SK-N-SH treated with all-trans-retinoic acid at 6 μM for 48 hours (cell line): ENCODE measurements around the gene PSMC3IP.

Experiments
- ATAC-seq: fragments of 200-7000 bp; cut with Tn5 transposase; 3 replicates; pipeline ENCODE4 v1.9.1; 2020; ENCODE audit warnings: mild to moderate bottlenecking, moderate library complexity
- ARNTL ChIP-seq: fragments of 450-650 bp; formaldehyde crosslinking; IDR thresholded peaks from 2 replicates; pipeline ENCODE4 v1.5.0; 2020; ENCODE audit warnings: low read depth, mild to moderate bottlenecking, moderate library complexity, borderline replicate concordance
- BACH2 ChIP-seq: fragments of 250-450 bp; sonication (Bioruptor Pico); IDR thresholded peaks from 2 replicates; pipeline ENCODE4 v1.9.0; 2021; ENCODE audit warnings: mild to moderate bottlenecking, borderline replicate concordance
- CREB5 ChIP-seq: fragments of 250-450 bp; sonication (Bioruptor Pico); IDR thresholded peaks from 2 replicates; pipeline ENCODE4 v1.5.1; 2020; ENCODE audit warnings: low read depth, mild to moderate bottlenecking, moderate library complexity
- CSDC2 ChIP-seq: fragments of 250-450 bp; sonication (Bioruptor Pico); IDR thresholded peaks from 2 replicates; pipeline ENCODE4 v1.5.0; 2020; ENCODE audit warnings: mild to moderate bottlenecking, moderate library complexity
- CSRNP3 ChIP-seq: fragments of 250-450 bp; sonication (Bioruptor Pico); IDR thresholded peaks from 2 replicates; pipeline ENCODE4 v1.5.1; 2021; ENCODE audit warnings: mild to moderate bottlenecking, moderate library complexity
- ESRRG ChIP-seq: fragments of 250-450 bp; sonication (Bioruptor Pico); IDR thresholded peaks from 2 replicates; pipeline ENCODE4 v1.6.1; 2021; ENCODE audit warnings: mild to moderate bottlenecking
- GLIS3 ChIP-seq: fragments of 250-450 bp; sonication (Bioruptor Pico); IDR thresholded peaks from 2 replicates; pipeline ENCODE4 v1.5.0; 2020; ENCODE audit warnings: mild to moderate bottlenecking, moderate library complexity
- OSR1 ChIP-seq: fragments of 250-450 bp; sonication (Bioruptor Pico); IDR thresholded peaks from 2 replicates; pipeline ENCODE4 v1.8.0; 2022; ENCODE audit warnings: moderate library complexity, mild to moderate bottlenecking, inconsistent platforms
- PATZ1 ChIP-seq: fragments of 250-450 bp; sonication (Bioruptor Pico); IDR thresholded peaks from 2 replicates; pipeline ENCODE4 v1.8.0; 2020; ENCODE audit warnings: mild to moderate bottlenecking, moderate library complexity, borderline replicate concordance
- POU6F1 ChIP-seq: fragments of 250-450 bp; sonication (Bioruptor Pico); IDR thresholded peaks from 2 replicates; pipeline ENCODE4 v1.8.0; 2021; ENCODE audit warnings: low read depth, mild to moderate bottlenecking, moderate library complexity, borderline replicate concordance
- PPARA ChIP-seq: fragments of 250-450 bp; sonication (Bioruptor Pico); IDR thresholded peaks from 2 replicates; pipeline ENCODE4 v1.5.0; 2020; ENCODE audit warnings: mild to moderate bottlenecking, borderline replicate concordance
- RARB ChIP-seq: fragments of 250-450 bp; sonication (Bioruptor Pico); IDR thresholded peaks from 2 replicates; pipeline ENCODE4 v1.8.0; 2021; ENCODE audit warnings: mild to moderate bottlenecking, moderate library complexity
- SNAI2 ChIP-seq: fragments of 250-450 bp; sonication (Bioruptor Pico); IDR thresholded peaks from 2 replicates; pipeline ENCODE4 v1.5.0; 2020; ENCODE audit warnings: mild to moderate bottlenecking, moderate library complexity
- TCF4 ChIP-seq: fragments of 250-450 bp; sonication (Bioruptor Pico); IDR thresholded peaks from 2 replicates; pipeline ENCODE4 v1.8.0; 2021; ENCODE audit warnings: mild to moderate bottlenecking, moderate library complexity, borderline replicate concordance
- ZC3H10 ChIP-seq: fragments of 250-450 bp; sonication (Bioruptor Pico); IDR thresholded peaks from 2 replicates; pipeline ENCODE4 v1.5.1; 2021; ENCODE audit warnings: mild to moderate bottlenecking, moderate library complexity
- ZFP3 ChIP-seq: fragments of 250-450 bp; sonication (Bioruptor Pico); IDR thresholded peaks from 2 replicates; pipeline ENCODE4 v1.5.0; 2020; ENCODE audit warnings: mild to moderate bottlenecking, moderate library complexity
- ZFP30 ChIP-seq: fragments of 450-650 bp; formaldehyde crosslinking; IDR thresholded peaks from 2 replicates; pipeline ENCODE4 v1.5.0; 2022; ENCODE audit warnings: mild to moderate bottlenecking, moderate library complexity
- ZNF565 ChIP-seq: fragments of 450-650 bp; formaldehyde crosslinking; conservative IDR thresholded peaks from 2 replicates; pipeline ENCODE4 v1.5.0; 2020; ENCODE audit warnings: low read depth, mild to moderate bottlenecking, moderate library complexity
- ZNF70 ChIP-seq: fragments of 450-650 bp; formaldehyde crosslinking; IDR thresholded peaks from 2 replicates; pipeline ENCODE4 v1.5.0; 2020; ENCODE audit warnings: mild to moderate bottlenecking, moderate library complexity
- ZNF8 ChIP-seq: fragments of 450-650 bp; formaldehyde crosslinking; IDR thresholded peaks from 2 replicates; pipeline ENCODE4 v1.5.0; 2020; ENCODE audit warnings: mild to moderate bottlenecking, moderate library complexity

Gene PSMC3IP

GRCh38 chr17:42555122-42555622, 22.4 kb downstream of the PSMC3IP start:
- TF ChIP-seq ZFP3 (CRISPR knock-in tag): no peak
- TF ChIP-seq ESRRG (CRISPR knock-in tag): no peak
- TF ChIP-seq CREB5 (CRISPR knock-in tag): no peak
- TF ChIP-seq SNAI2 (CRISPR knock-in tag): no peak
- TF ChIP-seq POU6F1: no peak
- no peak for TF ChIP-seq ZFP30
- no peak for TF ChIP-seq ZNF565 (CRISPR knock-in tag)
- TF ChIP-seq RARB (CRISPR knock-in tag): no peak
- no peak for TF ChIP-seq OSR1 (CRISPR knock-in tag)
- no peak for TF ChIP-seq ZC3H10 (CRISPR knock-in tag)
- no peak for TF ChIP-seq CSRNP3 (CRISPR knock-in tag)
- no peak for TF ChIP-seq GLIS3 (CRISPR knock-in tag)
- TF ChIP-seq ZNF8 (CRISPR knock-in tag): no peak
- TF ChIP-seq PATZ1 (CRISPR knock-in tag): no peak
- no peak for TF ChIP-seq ZNF70
- no peak for TF ChIP-seq BACH2 (CRISPR knock-in tag)
- TF ChIP-seq CSDC2 (CRISPR knock-in tag): no peak
- no peak for TF ChIP-seq PPARA (CRISPR knock-in tag)

GRCh38 chr17:42554250-42555121, 23.0 kb downstream of the PSMC3IP start:
- peak; percentile 88 for ATAC-seq
- TF ChIP-seq ZFP30: no peak

More at GRCh38 chr17:42555122-42555622, 22.4 kb downstream of the PSMC3IP start:
- ATAC-seq: peak; percentile 3; the same call in 2 of the 3 replicates

- TF ChIP-seq ARNTL (no peak), CSRNP3 (CRISPR knock-in tag) (0 out of 2 replicates have a peak, but pooled peaks have one; percentile 16), TCF4 (CRISPR knock-in tag) (no peak), RARB (CRISPR knock-in tag) (no peak), ZNF70 (no peak)
- ATAC-seq: peak; percentile 36
These were observed 23.7 kb downstream of the PSMC3IP start for GRCh38 chr17:42553866-42554249.
